ENCODE results near the gene TFPI2. TPM values are rescaled to one million over a fixed set of nuclear protein-coding genes. Genes with fewer than 3 reads are reported as not detected.

The TFPI2 gene
- total RNA-seq, 1 experiment from 2014 or later: 6.1 TPM

GRCh38 chr7:93910076-93910994, 19.8 kb upstream of the TFPI2 start:
- Histone ChIP-seq H3K9me3 (ENCODE audit: low read depth, low read length, poor library complexity, severe bottlenecking) (no peaks in the 10 kb centered on the region), H3K36me3 (ENCODE audit: insufficient read depth, low read length, poor library complexity, severe bottlenecking) (no peaks in the 10 kb centered on the region), H3K27me3 (replicated peaks; ENCODE audit: insufficient read depth, low read depth, low read length, poor library complexity) (no peaks in the 10 kb centered on the region), H3K27ac (ENCODE audit: low read depth, low read length, poor library complexity, severe bottlenecking) (no peak overlapping the region), H3K4me3 (ENCODE audit: low read depth, low read length, poor library complexity, severe bottlenecking) (no peak overlapping the region), H3K4me1 (ENCODE audit: insufficient read depth, low read length, poor library complexity, severe bottlenecking) (peaks cover 17% of the 10 kb centered on the region)
- intact Hi-C loops (cut with micrococcal nuclease; ENCODE audit: unreplicated experiment): no loop called here
- POLR2A ChIA-PET (ENCODE audit: low non-redundant PET): no interaction called here
- TF ChIP-seq, protein P1, sequence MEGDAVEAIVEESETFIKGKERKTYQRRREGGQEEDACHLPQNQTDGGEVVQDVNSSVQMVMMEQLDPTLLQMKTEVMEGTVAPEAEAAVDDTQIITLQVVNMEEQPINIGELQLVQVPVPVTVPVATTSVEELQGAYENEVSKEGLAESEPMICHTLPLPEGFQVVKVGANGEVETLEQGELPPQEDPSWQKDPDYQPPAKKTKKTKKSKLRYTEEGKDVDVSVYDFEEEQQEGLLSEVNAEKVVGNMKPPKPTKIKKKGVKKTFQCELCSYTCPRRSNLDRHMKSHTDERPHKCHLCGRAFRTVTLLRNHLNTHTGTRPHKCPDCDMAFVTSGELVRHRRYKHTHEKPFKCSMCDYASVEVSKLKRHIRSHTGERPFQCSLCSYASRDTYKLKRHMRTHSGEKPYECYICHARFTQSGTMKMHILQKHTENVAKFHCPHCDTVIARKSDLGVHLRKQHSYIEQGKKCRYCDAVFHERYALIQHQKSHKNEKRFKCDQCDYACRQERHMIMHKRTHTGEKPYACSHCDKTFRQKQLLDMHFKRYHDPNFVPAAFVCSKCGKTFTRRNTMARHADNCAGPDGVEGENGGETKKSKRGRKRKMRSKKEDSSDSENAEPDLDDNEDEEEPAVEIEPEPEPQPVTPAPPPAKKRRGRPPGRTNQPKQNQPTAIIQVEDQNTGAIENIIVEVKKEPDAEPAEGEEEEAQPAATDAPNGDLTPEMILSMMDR (conservative IDR thresholded peaks at IDR 0.05; ENCODE audit: low read depth, low read length): no peak
- TF ChIP-seq EZH2 (IDR thresholded peaks at IDR 0.05; ENCODE audit: borderline replicate concordance, low read depth, low read length, poor library complexity, severe bottlenecking): no peak
- CTCF ChIA-PET: no interaction called here
- no peak for DNase-seq (ENCODE audit: low spot score)
- BruUV-seq (replicated peaks): no TSS peak

GRCh38 chr7:93906267-93906666, 15.7 kb upstream of the TFPI2 start, which contains the start of gene GNGT1:
Gene GNGT1, plus strand, starts transcription at chr7:93906567. Its CDS starts 180 bp downstream, at chr7:93906747.
- Histone ChIP-seq H3K9me3 (ENCODE audit: low read depth, low read length, poor library complexity, severe bottlenecking) (no peaks in the 10 kb centered on the region), H3K36me3 (ENCODE audit: insufficient read depth, low read length, poor library complexity, severe bottlenecking) (no peaks in the 10 kb centered on the region), H3K27me3 (replicated peaks; ENCODE audit: insufficient read depth, low read depth, low read length, poor library complexity) (no peaks in the 10 kb centered on the region), H3K4me3 (ENCODE audit: low read depth, low read length, poor library complexity, severe bottlenecking) (no peak within 1 kb of the TSS), H3K27ac (ENCODE audit: low read depth, low read length, poor library complexity, severe bottlenecking) (no peak within 1 kb of the TSS), H3K4me1 (ENCODE audit: insufficient read depth, low read length, poor library complexity, severe bottlenecking) (peaks cover 10% of the 10 kb centered on the region)
- no peak for DNase-seq (ENCODE audit: low spot score)
- BruUV-seq (replicated peaks): no TSS peak
- no peak for TF ChIP-seq EZH2 (IDR thresholded peaks at IDR 0.05; ENCODE audit: borderline replicate concordance, low read depth, low read length, poor library complexity, severe bottlenecking)
- TF ChIP-seq, protein P1 (conservative IDR thresholded peaks at IDR 0.05; ENCODE audit: low read depth, low read length): no peak
- CTCF ChIA-PET: no interaction called here
- POLR2A ChIA-PET (ENCODE audit: low non-redundant PET): no interaction called here
- intact Hi-C loops (cut with micrococcal nuclease; ENCODE audit: unreplicated experiment): loop anchor here (10.0 kb wide), 1 partner anchor 489 kb away; the partner anchor contains the start of gene COL1A2

DNA sequence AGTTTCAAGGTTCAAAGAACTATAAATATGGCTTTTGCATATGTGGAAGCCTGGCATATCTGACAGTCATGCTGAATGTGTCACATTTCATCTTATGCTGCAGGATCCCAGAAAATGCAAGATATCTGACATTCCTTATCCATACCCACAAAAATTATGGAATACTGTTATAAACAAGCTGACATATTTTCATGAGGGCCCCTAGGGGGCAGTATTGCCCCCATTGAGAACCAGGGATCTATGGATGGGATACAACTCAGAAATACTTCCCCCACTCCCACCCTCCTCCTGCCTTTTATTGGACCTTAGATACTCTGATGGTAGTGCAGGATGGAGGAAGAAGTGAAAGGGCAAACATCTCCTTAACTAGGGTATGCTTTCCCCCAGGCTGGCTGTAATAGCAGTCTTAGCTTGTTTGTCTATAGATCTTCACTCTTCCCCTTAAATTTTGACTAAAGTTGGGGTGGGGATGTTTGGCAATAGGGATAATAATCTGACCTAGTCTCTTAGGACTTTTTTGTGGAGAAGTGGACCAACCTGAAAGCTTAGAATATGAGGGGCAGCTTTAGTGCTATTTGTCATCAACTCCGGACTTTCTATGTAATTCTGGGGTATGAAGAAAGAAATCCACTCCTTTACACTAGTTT, 12.3 kb upstream of the TFPI2 start:
- Histone ChIP-seq H3K27me3 (replicated peaks; ENCODE audit: insufficient read depth, low read depth, low read length, poor library complexity) (no peaks in the 10 kb centered on the region), H3K4me1 (ENCODE audit: insufficient read depth, low read length, poor library complexity, severe bottlenecking) (peaks cover 2% of the 10 kb centered on the region), H3K9me3 (ENCODE audit: low read depth, low read length, poor library complexity, severe bottlenecking) (no peaks in the 10 kb centered on the region), H3K27ac (ENCODE audit: low read depth, low read length, poor library complexity, severe bottlenecking) (no peak overlapping the region), H3K4me3 (ENCODE audit: low read depth, low read length, poor library complexity, severe bottlenecking) (no peak overlapping the region), H3K36me3 (ENCODE audit: insufficient read depth, low read length, poor library complexity, severe bottlenecking) (no peaks in the 10 kb centered on the region)
- ChIA-PET POLR2A (ENCODE audit: low non-redundant PET) (no interaction called here), CTCF (interaction anchor here (0.5 kb wide), 1 partner anchor 18 kb away, joined by 3 read pairs; no protein-coding TSS in a partner anchor)
- no TSS peak for BruUV-seq (replicated peaks)
- no peak for TF ChIP-seq EZH2 (IDR thresholded peaks at IDR 0.05; ENCODE audit: borderline replicate concordance, low read depth, low read length, poor library complexity, severe bottlenecking)
- TF ChIP-seq, protein P1 (conservative IDR thresholded peaks at IDR 0.05; ENCODE audit: low read depth, low read length): peak; percentile 89
- intact Hi-C loops (cut with micrococcal nuclease; ENCODE audit: unreplicated experiment): loop anchor here (1.0 to 10.0 kb wide), 4 partner anchors 184 to 492 kb away; partner anchors contain the start of gene COL1A2
- DNase-seq (ENCODE audit: low spot score): peak; percentile 82

Data from A673 (cell line).